NCI-H774 (cell line): ENCODE measurements around the gene NTM.
A peak's percentile ranks its signal among the peaks of the same experiment; 100 is the strongest.

Experiments used
- DNase-seq: peaks from one replicate; lab custom pipeline; 2025; lab: John Stamatoyannopoulos, UW

NTM gene

GRCh38 chr11:132075447-132075846 lies 705.0 kb downstream of the NTM start:
- DNase-seq, result no peak

- no peak for DNase-seq
Observed at GRCh38 chr11:132077416-132077815, 707.0 kb downstream of the NTM start.

GRCh38 chr11:132078264-132079076 lies 708.1 kb downstream of the NTM start:
- DNase-seq, result no peak

- no peak for DNase-seq
Observed at GRCh38 chr11:132080127-132080526, 709.7 kb downstream of the NTM start.

GRCh38 chr11:132082566-132082965 lies 712.2 kb downstream of the NTM start:
- no peak for DNase-seq

- DNase-seq, result no peak
Observed at GRCh38 chr11:132084433-132084832, 714.0 kb downstream of the NTM start.

GRCh38 chr11:132087148-132087547 lies 716.7 kb downstream of the NTM start:
- no peak for DNase-seq

- DNase-seq, result no peak
Observed at GRCh38 chr11:132088551-132088950, 718.1 kb downstream of the NTM start.

GRCh38 chr11:132093536-132094259 lies 723.3 kb downstream of the NTM start:
- no peak for DNase-seq

GRCh38 chr11:132094598-132094997 lies 724.2 kb downstream of the NTM start:
- no peak for DNase-seq

- DNase-seq, result no peak
Observed at GRCh38 chr11:132095230-132096131, 725.1 kb downstream of the NTM start.

GRCh38 chr11:132096132-132096825 lies 725.9 kb downstream of the NTM start:
- DNase-seq, result no peak

GRCh38 chr11:132099692-132100091 lies 729.3 kb downstream of the NTM start:
- DNase-seq, result no peak

GRCh38 chr11:132100583-132100982 lies 730.2 kb downstream of the NTM start:
- no peak for DNase-seq

- no peak for DNase-seq
Observed at GRCh38 chr11:132101881-132102280, 731.5 kb downstream of the NTM start.

GRCh38 chr11:132103021-132103420 lies 732.6 kb downstream of the NTM start:
- DNase-seq, result no peak

- DNase-seq, result peak; percentile 81
Observed at GRCh38 chr11:132106096-132106982, 735.9 kb downstream of the NTM start.

GRCh38 chr11:132111316-132111715 lies 740.9 kb downstream of the NTM start:
- DNase-seq, result no peak

- no peak for DNase-seq
Observed at GRCh38 chr11:132111838-132112237, 741.4 kb downstream of the NTM start.

- DNase-seq, result no peak
Observed at GRCh38 chr11:132112846-132113245, 742.4 kb downstream of the NTM start.

- peak; percentile 65 for DNase-seq
Observed at GRCh38 chr11:132114185-132114584, 743.8 kb downstream of the NTM start.
